Activated gamma-delta T cell treated with anti-CD3 and anti-CD28 coated beads, Interleukin-2, amount 50 U/mL, for 16 hours (primary cell): ENCODE data around the gene RNF6.
"Not testable (repeated sequence)": the region's sequence is repeated elsewhere in the genome, so short reads cannot be mapped to it uniquely, and the experiment has no call there.

Experiments used
- DNase-seq: peaks from one replicate; pipeline ENCODE4 v3.0.0-alpha.2; 2020; ENCODE audit warnings: low read depth

RNF6 gene

GRCh38 chr13:26221721-26222519 is at the start of gene RNF6:
Gene RNF6, minus strand, starts transcription at chr13:26222314. Its CDS starts 2,665 bp downstream, at chr13:26219649.
- DNase-seq, result peak; percentile 75

GRCh38 chr13:26270707-26271106 is 48.6 kb upstream of the RNF6 start:
- DNase-seq, result no peak

- DNase-seq, result no peak
Measured at GRCh38 chr13:26266311-26266710, 44.2 kb upstream of the RNF6 start.

- no peak for DNase-seq
Measured at GRCh38 chr13:26262156-26262555, 40.0 kb upstream of the RNF6 start.

- DNase-seq, result no peak
Measured at GRCh38 chr13:26259634-26260033, 37.5 kb upstream of the RNF6 start.

GRCh38 chr13:26257049-26257448 is 34.9 kb upstream of the RNF6 start:
- no peak for DNase-seq

- DNase-seq, result no peak
Measured at GRCh38 chr13:26255691-26256277, 33.7 kb upstream of the RNF6 start.

- DNase-seq, result no peak
Measured at GRCh38 chr13:26255115-26255514, 33.0 kb upstream of the RNF6 start.

GRCh38 chr13:26254583-26255111 is 32.5 kb upstream of the RNF6 start:
- peak; percentile 14 for DNase-seq

- DNase-seq, result peak; percentile 74
Measured at GRCh38 chr13:26253787-26254582, 31.9 kb upstream of the RNF6 start, which contains the start of gene CDK8. Gene CDK8, plus strand, starts transcription at chr13:26254129. Its CDS starts 513 bp downstream, at chr13:26254642.

- no peak for DNase-seq
Measured at GRCh38 chr13:26253262-26253786, 31.2 kb upstream of the RNF6 start.

- DNase-seq, result not testable (repeated sequence)
Measured at GRCh38 chr13:26252006-26252405, 29.9 kb upstream of the RNF6 start.

GRCh38 chr13:26249551-26249950 is 27.4 kb upstream of the RNF6 start:
- DNase-seq, result no peak

- DNase-seq, result no peak
Measured at GRCh38 chr13:26247608-26248007, 25.5 kb upstream of the RNF6 start.

- no peak for DNase-seq
Measured at GRCh38 chr13:26247011-26247410, 24.9 kb upstream of the RNF6 start.

GRCh38 chr13:26246154-26246553 is 24.0 kb upstream of the RNF6 start:
- DNase-seq, result no peak

- no peak for DNase-seq
Measured at GRCh38 chr13:26236296-26236695, 14.2 kb upstream of the RNF6 start.

- DNase-seq, result no peak
Measured at GRCh38 chr13:26230703-26231102, 8.6 kb upstream of the RNF6 start.

- DNase-seq, result no peak
Measured at GRCh38 chr13:26229080-26229615, 7.0 kb upstream of the RNF6 start.

GRCh38 chr13:26228096-26228495 is 6.0 kb upstream of the RNF6 start:
- DNase-seq, result no peak

GRCh38 chr13:26227166-26227971 is 5.3 kb upstream of the RNF6 start:
- DNase-seq, result no peak
